Small intestine (tissue), 7 donors: ENCODE data around the gene ENO3. TPM values are rescaled to one million over a fixed set of nuclear protein-coding genes. Genes with fewer than 3 reads are reported as not detected.

Experiments used
- DNase-seq, 2 donors: peaks; one replicate each; pipeline versions ENCODE4 v3.0.0 to v3.0.0-alpha.2; 2013
- FAIRE-seq: peaks from 2 replicates; lab custom pipeline; 2012; peaks lifted over from hg19 to GRCh38; lab: Jason Lieb, UNC
- H3K27ac ChIP-seq, 3 donors: one replicate each; pipeline ENCODE4 v1.5.1; 2013; ENCODE audit warnings: low read length in 2 of 3, mild to moderate bottlenecking in 2 of 3, control low read depth in 1 of 3, inconsistent platforms in 1 of 3, low read depth in 1 of 3, moderate library complexity in 1 of 3
- H3K27me3 ChIP-seq, 3 donors: one replicate each; pipeline ENCODE4 v1.6.1; 2013; ENCODE audit warnings: low read length in 3 of 3, inconsistent platforms in 1 of 3; ENCODE audit not compliant: control insufficient read depth in 3 of 3, insufficient read depth in 3 of 3
- H3K36me3 ChIP-seq, 3 donors: one replicate each; pipeline ENCODE4 v1.6.1; 2013; ENCODE audit warnings: low read length in 3 of 3, inconsistent platforms in 1 of 3, low read depth in 1 of 3, mild to moderate bottlenecking in 1 of 3, moderate library complexity in 1 of 3; ENCODE audit not compliant: control insufficient read depth in 3 of 3, insufficient read depth in 2 of 3
- H3K4me1 ChIP-seq, 3 donors: one replicate each; pipeline ENCODE4 v1.6.1; 2013; ENCODE audit warnings: low read length in 2 of 3, inconsistent platforms in 1 of 3, low read depth in 1 of 3, mild to moderate bottlenecking in 1 of 3, moderate library complexity in 1 of 3; ENCODE audit not compliant: control insufficient read depth in 3 of 3, insufficient read depth in 2 of 3
- H3K4me3 ChIP-seq, 3 donors: one replicate each; pipeline ENCODE4 v1.5.1; 2013; ENCODE audit warnings: low read length in 3 of 3, control low read depth in 1 of 3, inconsistent platforms in 1 of 3, low read depth in 1 of 3, mild to moderate bottlenecking in 1 of 3, moderate library complexity in 1 of 3
- H3K9me3 ChIP-seq, 2 donors: one replicate each; pipeline ENCODE4 v1.6.1; 2013; ENCODE audit warnings: low read depth in 1 of 2, low read length in 1 of 2; ENCODE audit not compliant: control insufficient read depth in 2 of 2, insufficient read depth in 1 of 2
- WGBS, 3 donors: extraction: QIAGEN DNeasy Blood & Tissue Kit; methylation state at CpG; one replicate each; pipeline ENCODE4 v1.1.7; 2013; 5-methylcytosine and 5-hydroxymethylcytosine counted together
- polyA plus RNA-seq, 4 donors: library from polyadenylated mRNA; stranded (reverse) in 3 of 4; unstranded in 1 of 4; fragments of 200-250 nt in 3 of 4; fragments of 120-200 nt in 1 of 4; gene quantifications; one replicate each; pipeline versions ENCODE4 v1.2.1 to v1.2.3, GENCODE V29; 2013
- donor health status: healthy with polysubstance abuse.
- donor health status: control.
- donor health status: control.
- donor health status: Bipolar disorder and iron deficiency.
- donor health status: healthy.

The ENO3 gene
- polyA plus RNA-seq, 4 donors, result 10.7 to 98.0 (median 27.5) TPM

GRCh38 chr17:4980644-4981216 is 29.8 kb downstream of the ENO3 start:
- DNase-seq (peak; percentile 63 to 73), FAIRE-seq (no peak)

GRCh38 chr17:4982305-4982704 is 31.4 kb downstream of the ENO3 start:
- FAIRE-seq (no peak), DNase-seq (no peak)
- WGBS, 3 donors, result 65 to 79% (median 73%) methylated on average over 5 of the region's 5 CpGs

More at GRCh38 chr17:4980644-4981216, 29.8 kb downstream of the ENO3 start:
- Histone ChIP-seq H3K27ac (no peak overlapping the region), H3K4me3 (no peak overlapping the region), H3K4me1 (peaks cover 0 to 11% (median 0%) of the 10 kb centered on the region in 3 donors), H3K36me3 (peaks cover 0 to 61% (median 28%) of the 10 kb centered on the region in 3 donors), H3K27me3 (no peaks in the 10 kb centered on the region), H3K9me3 (no peaks in the 10 kb centered on the region)
- WGBS, 3 donors, result 31 to 43% (median 34%) methylated on average over 6 of the region's 6 CpGs

GRCh38 chr17:4986403-4986802 is 35.5 kb downstream of the ENO3 start:
- Histone ChIP-seq H3K27me3 (no peaks in the 10 kb centered on the region), H3K36me3 (peaks cover 0 to 27% (median 3%) of the 10 kb centered on the region in 3 donors), H3K4me3 (peak overlapping the region in 2 of 3 donors; percentile 84 to 86), H3K4me1 (peaks cover 5 to 27% (median 16%) of the 10 kb centered on the region in 3 donors), H3K27ac (peak overlapping the region; percentile 86 to 91 (median 90)), H3K9me3 (no peaks in the 10 kb centered on the region)
- WGBS, 3 donors, result 23 to 38% (median 26%) methylated on average over 5 of the region's 5 CpGs
- FAIRE-seq, result no peak
- peak in 1 of 2 donors; percentile 57 for DNase-seq

More at GRCh38 chr17:4982305-4982704, 31.4 kb downstream of the ENO3 start:
- Histone ChIP-seq H3K9me3 (no peaks in the 10 kb centered on the region), H3K36me3 (peaks cover 0 to 55% (median 24%) of the 10 kb centered on the region in 3 donors), H3K27ac (no peak overlapping the region), H3K4me3 (no peak overlapping the region), H3K4me1 (peaks cover 3 to 25% (median 4%) of the 10 kb centered on the region in 3 donors), H3K27me3 (no peaks in the 10 kb centered on the region)

- FAIRE-seq, result no peak
- no peaks in the 10 kb centered on the region for H3K9me3 ChIP-seq
- no peaks in the 10 kb centered on the region for H3K27me3 ChIP-seq
- DNase-seq, result peak; percentile 84 to 92
- peaks cover 5 to 27% (median 16%) of the 10 kb centered on the region in 3 donors for H3K4me1 ChIP-seq
- WGBS, 3 donors, result 0 to 1% (median 0%) methylated on average over 31 to 78 of the region's 78 CpGs
- H3K4me3 ChIP-seq, result peak within 1 kb of the TSS; percentile 81 to 86 (median 84)
- H3K27ac ChIP-seq, result peak within 1 kb of the TSS; percentile 86 to 91 (median 90)
- H3K36me3 ChIP-seq, result peaks cover 0 to 20% (median 3%) of the 10 kb centered on the region in 3 donors
Observed at GRCh38 chr17:4986951-4987766, 36.2 kb downstream of the ENO3 start, which contains the start of gene CAMTA2. CAMTA2 (minus strand) TSS chr17:4987675; CDS start chr17:4986222, 1,453 bp downstream.

- H3K27ac ChIP-seq, result peak overlapping the region; percentile 86 to 91 (median 90)
- H3K27me3 ChIP-seq, result no peaks in the 10 kb centered on the region
- 4 to 12% (median 9%) methylated on average over 29 to 30 of the region's 30 CpGs for WGBS, 3 donors
- peak overlapping the region; percentile 81 to 86 (median 84) for H3K4me3 ChIP-seq
- no peak for DNase-seq
- no peaks in the 10 kb centered on the region for H3K9me3 ChIP-seq
- FAIRE-seq, result no peak
- H3K36me3 ChIP-seq, result peaks cover 0 to 12% (median 0%) of the 10 kb centered on the region in 3 donors
- H3K4me1 ChIP-seq, result peaks cover 5 to 27% (median 16%) of the 10 kb centered on the region in 3 donors
Observed at GRCh38 chr17:4987767-4988567, 37.0 kb downstream of the ENO3 start.

GRCh38 chr17:4994081-4994595 is 43.2 kb downstream of the ENO3 start:
- H3K27me3 ChIP-seq, result no peaks in the 10 kb centered on the region
- no peak overlapping the region for H3K4me3 ChIP-seq
- no peak overlapping the region for H3K27ac ChIP-seq
- DNase-seq, result no peak
- peaks cover 0 to 10% (median 0%) of the 10 kb centered on the region in 3 donors for H3K36me3 ChIP-seq
- H3K4me1 ChIP-seq, result peaks cover 0 to 10% (median 2%) of the 10 kb centered on the region in 3 donors
- FAIRE-seq, result no peak
- WGBS, 3 donors, result 83 to 85% (median 84%) methylated on average over 6 of the region's 6 CpGs
- H3K9me3 ChIP-seq, result no peaks in the 10 kb centered on the region

- DNase-seq (peak; percentile 92 to 97), FAIRE-seq (no peak)
- H3K9me3 ChIP-seq, result no peaks in the 10 kb centered on the region
- H3K27ac ChIP-seq, result peak within 1 kb of the TSS; percentile 84 to 93 (median 89)
- peaks cover 0 to 26% (median 13%) of the 10 kb centered on the region in 3 donors for H3K4me1 ChIP-seq
- H3K36me3 ChIP-seq, result peaks cover 6 to 40% (median 11%) of the 10 kb centered on the region in 3 donors
- H3K4me3 ChIP-seq, result peak within 1 kb of the TSS; percentile 97 to 98 (median 98)
- no peaks in the 10 kb centered on the region for H3K27me3 ChIP-seq
- WGBS, 3 donors, result 0 to 1% (median 0%) methylated on average over 54 to 93 of the region's 93 CpGs
Observed at GRCh38 chr17:4997302-4998026, 46.5 kb downstream of the ENO3 start, which contains the start of the genes INCA1 and KIF1C. INCA1 (minus strand) TSS chr17:4997522; CDS start chr17:4994437, 3,085 bp downstream. KIF1C (plus strand) TSS chr17:4997950; CDS start chr17:5000247, 2,297 bp downstream.
